GM12878 (cell line): Measurements from ENCODE around the gene LMTK2. TPM values are rescaled to one million over a fixed set of nuclear protein-coding genes. Genes with fewer than 3 reads are reported as not detected.

Experiments used
- ATAC-seq: fragments of 200-7000 bp; cut with Tn5 transposase; 3 replicates; pipeline ENCODE4 v1.9.1; 2020; ENCODE audit warnings: mild to moderate bottlenecking, moderate library complexity
- BruUV-seq: library from RNA; stranded (reverse); fragments of 400-500 nt; replicated peaks from 2 replicates; lab custom pipeline; 2021; lab: Mats Ljungman, UMichigan
- CTCF ChIA-PET: fragments of 300-600 bp; sonication (Branson Sonifier 250); formaldehyde crosslinking; extraction: SDS; loops from one replicate; lab custom pipeline; 2021; ENCODE audit warnings: inconsistent platforms; lab: Yijun Ruan, JAX
- POLR2A ChIA-PET: fragments of 350-600 bp; formaldehyde crosslinking; extraction: SDS; loops from one replicate; lab custom pipeline; 2021; ENCODE audit warnings: inconsistent platforms; lab: Charles Lee
- RAD21 ChIA-PET: fragments of 300-600 bp; sonication (Branson Sonifier 250); formaldehyde crosslinking; loops from one replicate; lab custom pipeline; 2023; ENCODE audit warnings: antibody characterized with exemption; ENCODE audit not compliant: unreplicated experiment; lab: Charles Lee
- SMC1A ChIA-PET: fragments of 300-600 bp; sonication (Branson Sonifier 250); formaldehyde crosslinking; loops from one replicate; lab custom pipeline; 2023; ENCODE audit not compliant: unreplicated experiment, uncharacterized antibody; lab: Charles Lee
- DNase-seq: peaks from one replicate; pipeline ENCODE4 v3.0.0-alpha.2; 2011; ENCODE audit warnings: low read depth, low spot score
- FAIRE-seq: peaks from 3 replicates; lab custom pipeline; 2011; peaks lifted over from hg19 to GRCh38; lab: Jason Lieb, UNC
- H2AFZ ChIP-seq: 2 replicates; pipeline ENCODE4 v1.6.0; 2011; ENCODE audit warnings: low read depth, low read length, control low read depth; ENCODE audit not compliant: control insufficient read depth
- H3K27ac ChIP-seq: 2 replicates; pipeline ENCODE4 v1.5.1; 2011; ENCODE audit warnings: control low read depth; ENCODE audit not compliant: control insufficient read depth, insufficient read depth
- H3K27me3 ChIP-seq, 2 experiments: replicated peaks in 1 of 2; 2 replicates each; pipeline versions ENCODE4 v1.6.0 to v1.6.1; 2011; ENCODE audit warnings: low read length in 1 of 2; ENCODE audit not compliant: control insufficient read depth in 2 of 2, insufficient read depth in 2 of 2
- H3K36me3 ChIP-seq, 2 experiments: 2 replicates each; pipeline ENCODE4 v1.5.1; 2011; ENCODE audit warnings: low read length in 1 of 2; ENCODE audit not compliant: control insufficient read depth in 2 of 2, insufficient read depth in 2 of 2
- H3K4me1 ChIP-seq: 2 replicates; pipeline ENCODE4 v1.6.1; 2011; ENCODE audit warnings: mild to moderate bottlenecking, low read length, moderate library complexity, mixed read lengths; ENCODE audit not compliant: control insufficient read depth, insufficient read depth
- H3K4me2 ChIP-seq: 2 replicates; pipeline ENCODE4 v1.6.0; 2011; ENCODE audit warnings: control low read depth; ENCODE audit not compliant: control insufficient read depth, insufficient read depth
- H3K4me3 ChIP-seq: fragments of 200-600 bp; sonication (generic); 2 replicates; pipeline ENCODE4 v1.5.1; 2016
- H3K79me2 ChIP-seq: 2 replicates; pipeline ENCODE4 v1.6.0; 2011; ENCODE audit warnings: low read length; ENCODE audit not compliant: control insufficient read depth, insufficient read depth
- H3K9ac ChIP-seq: 2 replicates; pipeline ENCODE4 v1.8.0; 2011; ENCODE audit warnings: low read length, control low read depth, mixed read lengths; ENCODE audit not compliant: control insufficient read depth, insufficient read depth
- H3K9me3 ChIP-seq: replicated peaks from 3 replicates; pipeline ENCODE4 v1.5.1; 2011; ENCODE audit warnings: mild to moderate bottlenecking, low read length; ENCODE audit not compliant: control insufficient read depth, insufficient read depth
- H4K20me1 ChIP-seq: 2 replicates; pipeline ENCODE4 v1.6.0; 2011; ENCODE audit not compliant: control insufficient read depth, insufficient read depth
- CTCF ChIP-seq, 3 experiments: IDR thresholded peaks in 2 of 3; conservative IDR thresholded peaks in 1 of 3; 2 replicates each; pipeline ENCODE4 v1.5.1; 2011; ENCODE audit warnings: low read depth in 3 of 3, low read length in 3 of 3, mild to moderate bottlenecking in 3 of 3, control low read depth in 2 of 3, moderate library complexity in 2 of 3, inconsistent platforms in 1 of 3, mixed read lengths in 1 of 3; ENCODE audit not compliant: control insufficient read depth in 2 of 3, insufficient read depth in 1 of 3; ENCODE audit errors: extremely low read depth in 1 of 3
- EED ChIP-seq: sonication (generic); IDR thresholded peaks from 2 replicates; pipeline ENCODE4 v1.6.1; 2016; ENCODE audit warnings: antibody characterized with exemption, low read depth
- IRF4 ChIP-seq: IDR thresholded peaks from 2 replicates; pipeline ENCODE4 v1.6.1; 2011; ENCODE audit warnings: low read depth, low read length
- MEF2A ChIP-seq: IDR thresholded peaks from 2 replicates; pipeline ENCODE4 v1.6.1; 2011; ENCODE audit warnings: low read depth, mild to moderate bottlenecking, low read length, moderate library complexity; ENCODE audit not compliant: insufficient read depth
- MLLT1 ChIP-seq: fragments of 450-650 bp; IDR thresholded peaks from 2 replicates; pipeline ENCODE4 v1.6.1; 2016; ENCODE audit warnings: mild to moderate bottlenecking
- NFXL1 ChIP-seq: fragments of 450-650 bp; IDR thresholded peaks from 2 replicates; pipeline ENCODE4 v1.6.1; 2017; ENCODE audit warnings: antibody characterized with exemption, mild to moderate bottlenecking, borderline replicate concordance
- RELA ChIP-seq: fragments of 450-650 bp; IDR thresholded peaks from 2 replicates; pipeline ENCODE4 v1.8.0; 2014; ENCODE audit warnings: borderline replicate concordance; ENCODE audit not compliant: partially characterized antibody
- SMAD5 ChIP-seq: IDR thresholded peaks from 2 replicates; pipeline ENCODE4 v1.6.1; 2016; ENCODE audit warnings: antibody characterized with exemption, low read depth
- SREBF1 ChIP-seq: IDR thresholded peaks from 2 replicates; pipeline ENCODE4 v1.6.1; 2012; ENCODE audit warnings: mild to moderate bottlenecking, low read length
- USF2 ChIP-seq: IDR thresholded peaks from 2 replicates; pipeline ENCODE4 v1.6.1; 2011; ENCODE audit warnings: low read depth, low read length, improper control_type of control experiment, borderline replicate concordance
- ZNF592 ChIP-seq: fragments of 450-650 bp; IDR thresholded peaks from 2 replicates; pipeline ENCODE4 v1.6.1; 2017; ENCODE audit warnings: mild to moderate bottlenecking, moderate library complexity
- WGBS: methylation state at CpG from one replicate; pipeline ENCODE4 v1.1.6; 2016; ENCODE audit warnings: low lambda C conversion rate; ENCODE audit not compliant: insufficient replicate concordance, insufficient coverage; ENCODE audit errors: missing lambda C conversion rate; 5-methylcytosine and 5-hydroxymethylcytosine counted together
- in situ Hi-C: fragments of 300-500 bp; cut with MboI; formaldehyde crosslinking; loops from 9 replicates; pipeline ENCODE4 v1.14.3; 2018; ENCODE audit warnings: mixed read lengths
- intact Hi-C: fragments of 100-400 bp; cut with micrococcal nuclease; formaldehyde crosslinking; loops from one replicate; pipeline ENCODE4 v1.14.2; 2022; ENCODE audit not compliant: unreplicated experiment
- polyA plus RNA-seq, 11 experiments: library from polyadenylated mRNA; depleted of rRNA in 4 of 11; unstranded in 6 of 11; stranded (reverse) in 5 of 11; fragments of >200 nt; fragmentation: Nextera tagmentation in 4 of 11; fragmentation: Illumina TruSeq in 1 of 11; extraction: Ambion mirVana in 4 of 11; extraction: Trizol in 1 of 11; gene quantifications; 1 replicate in 1 of 11; 2 replicates in 10 of 11; pipeline versions ENCODE4 v1.2.1 to v1.2.3, GENCODE V29; 2011 to 2016; ENCODE audit warnings: inconsistent platforms in 2 of 11, missing spikeins in 2 of 11, low read depth in 1 of 11
- total RNA-seq, 4 experiments: library from RNA; depleted of rRNA in 3 of 4; stranded (reverse); fragments of >200 nt in 3 of 4; fragmentation: Illumina TruSeq in 1 of 4; extraction: Trizol in 1 of 4; gene quantifications; 2 replicates each; pipeline versions ENCODE4 v1.2.1 to v1.2.3, GENCODE V29; 2013 to 2021

Gene LMTK2
- total and polyA plus RNA-seq, 10 of the 15 experiments (the other 5 are each of a cell fraction or from before 2014, with no cell fraction given) = 0.68 to 8.7 (median 4.6) TPM

GRCh38 chr7:98079891-98080648 is 26.6 kb upstream of the LMTK2 start:
- no peak overlapping the region for H2AFZ ChIP-seq
- ATAC-seq (no peak), DNase-seq (no peak), FAIRE-seq (no peak)
- TF ChIP-seq MEF2A = no peak
- TF ChIP-seq EED = no peak
- TF ChIP-seq SREBF1 = no peak
- no peak for TF ChIP-seq SMAD5
- TF ChIP-seq NFXL1 = no peak
- TF ChIP-seq IRF4 = no peak
- TF ChIP-seq USF2 = no peak
- TF ChIP-seq ZNF592 = no peak
- TF ChIP-seq CTCF (IDR thresholded peaks at IDR 0.05 in 2 of 3, conservative IDR thresholded peaks at IDR 0.05 in 1 of 3; ENCODE audit: control insufficient read depth in 2 of 3, extremely low read depth in 1 of 3, insufficient read depth in 1 of 3, low read depth in 3 of 3, low read length in 3 of 3) = no peak
- no peak for TF ChIP-seq MLLT1
- TF ChIP-seq RELA = no peak
- intact Hi-C loops (no loop called here), in situ Hi-C loops (no loop called here)
- no peak overlapping the region for H3K4me2 ChIP-seq
- CTCF ChIA-PET = interaction anchor here (0.6 to 1.5 kb wide), 4 partner anchors 10 to 1386 kb away, joined by 3 to 6 read pairs (median 3); no protein-coding TSS in a partner anchor
- SMC1A ChIA-PET = interaction anchor here (0.9 to 1.4 kb wide), 4 partner anchors 18 to 86 kb away, joined by 3 to 4 read pairs (median 3); no protein-coding TSS in a partner anchor
- WGBS = 53% methylated on average over 6 of the region's 6 CpGs
- no peaks in the 10 kb centered on the region for H3K36me3 ChIP-seq
- POLR2A ChIA-PET = interaction anchor here (0.5 kb wide), 1 partner anchor 945 kb away, joined by 4 read pairs; no protein-coding TSS in a partner anchor
- BruUV-seq = no TSS peak
- no peaks in the 10 kb centered on the region for H3K79me2 ChIP-seq
- no peaks in the 10 kb centered on the region for H3K27me3 ChIP-seq
- H3K9ac ChIP-seq = no peak overlapping the region
- H3K9me3 ChIP-seq = no peaks in the 10 kb centered on the region
- H3K4me1 ChIP-seq = no peaks in the 10 kb centered on the region
- H4K20me1 ChIP-seq = no peaks in the 10 kb centered on the region
- RAD21 ChIA-PET = no interaction called here
- no peak overlapping the region for H3K4me3 ChIP-seq
- no peak overlapping the region for H3K27ac ChIP-seq
